ENCODE measurements around the gene SERTAD2.

SERTAD2 gene

GRCh38 chr2:64672708-64673107 is 19.0 kb upstream of the SERTAD2 start:
- no peak for DNase-seq

- DNase-seq = no peak
These were observed 16.3 kb upstream of the SERTAD2 start for GRCh38 chr2:64670047-64670446.

- no peak for DNase-seq
These were observed 15.6 kb upstream of the SERTAD2 start for GRCh38 chr2:64669288-64669687.

GRCh38 chr2:64668542-64668941 is 14.8 kb upstream of the SERTAD2 start:
- DNase-seq = no peak

- DNase-seq = no peak
These were observed 13.8 kb upstream of the SERTAD2 start for GRCh38 chr2:64667535-64667934.

- no peak for DNase-seq
These were observed 13.2 kb upstream of the SERTAD2 start for GRCh38 chr2:64666810-64667438.

- no peak for DNase-seq
These were observed 12.0 kb upstream of the SERTAD2 start for GRCh38 chr2:64665709-64666108.

- no peak for DNase-seq
These were observed 9.7 kb upstream of the SERTAD2 start for GRCh38 chr2:64663402-64663801.

- no peak for DNase-seq
These were observed 8.0 kb upstream of the SERTAD2 start for GRCh38 chr2:64661741-64662169.

GRCh38 chr2:64659252-64659651 is 5.5 kb upstream of the SERTAD2 start:
- DNase-seq = no peak

GRCh38 chr2:64658269-64658668 is 4.6 kb upstream of the SERTAD2 start:
- no peak for DNase-seq

GRCh38 chr2:64657411-64657810 is 3.7 kb upstream of the SERTAD2 start:
- DNase-seq = no peak

GRCh38 chr2:64656379-64656778 is 2.7 kb upstream of the SERTAD2 start:
- no peak for DNase-seq

GRCh38 chr2:64655873-64656272 is 2.2 kb upstream of the SERTAD2 start:
- no peak for DNase-seq

GRCh38 chr2:64655018-64655664 is 1.4 kb upstream of the SERTAD2 start:
- DNase-seq = no peak

- DNase-seq = peak; percentile 45 to 46
These were observed 524 bp upstream of the SERTAD2 start for GRCh38 chr2:64654063-64654811.

- DNase-seq = no peak
These were observed 1.2 kb downstream of the SERTAD2 start for GRCh38 chr2:64652231-64653108.

GRCh38 chr2:64651590-64651989 is 2.1 kb downstream of the SERTAD2 start:
- DNase-seq = no peak

- DNase-seq = no peak
These were observed 2.9 kb downstream of the SERTAD2 start for GRCh38 chr2:64650722-64651338.

GRCh38 chr2:64650296-64650695 is 3.4 kb downstream of the SERTAD2 start:
- no peak for DNase-seq

GRCh38 chr2:64649626-64650025 is 4.1 kb downstream of the SERTAD2 start:
- DNase-seq = no peak

GRCh38 chr2:64649013-64649484 is 4.7 kb downstream of the SERTAD2 start:
- DNase-seq = no peak

All from stimulated activated CD4-positive, alpha-beta T cell treated with anti-CD3 and anti-CD28 coated beads, Interleukin-2, amount 100 ng/mL, for 48 hours (primary cell).